GM12878 (cell line): Measurements from ENCODE around the gene FDPS. TPM values are rescaled to one million over a fixed set of nuclear protein-coding genes. Genes with fewer than 3 reads are reported as not detected.

Source experiments
- ATAC-seq: fragments of 200-7000 bp; cut with Tn5 transposase; 3 replicates; pipeline ENCODE4 v1.9.1; 2020; ENCODE audit warnings: mild to moderate bottlenecking, moderate library complexity
- BruUV-seq: library from RNA; stranded (reverse); fragments of 400-500 nt; replicated peaks from 2 replicates; lab custom pipeline; 2021; lab: Mats Ljungman, UMichigan
- CTCF ChIA-PET: fragments of 300-600 bp; sonication (Branson Sonifier 250); formaldehyde crosslinking; extraction: SDS; loops from one replicate; lab custom pipeline; 2021; ENCODE audit warnings: inconsistent platforms; lab: Yijun Ruan, JAX
- POLR2A ChIA-PET: fragments of 350-600 bp; formaldehyde crosslinking; extraction: SDS; loops from one replicate; lab custom pipeline; 2021; ENCODE audit warnings: inconsistent platforms; lab: Charles Lee
- RAD21 ChIA-PET: fragments of 300-600 bp; sonication (Branson Sonifier 250); formaldehyde crosslinking; loops from one replicate; lab custom pipeline; 2023; ENCODE audit warnings: antibody characterized with exemption; ENCODE audit not compliant: unreplicated experiment; lab: Charles Lee
- SMC1A ChIA-PET: fragments of 300-600 bp; sonication (Branson Sonifier 250); formaldehyde crosslinking; loops from one replicate; lab custom pipeline; 2023; ENCODE audit not compliant: unreplicated experiment, uncharacterized antibody; lab: Charles Lee
- DNase-seq: peaks from one replicate; pipeline ENCODE4 v3.0.0-alpha.2; 2011; ENCODE audit warnings: low read depth, low spot score
- FAIRE-seq: peaks from 3 replicates; lab custom pipeline; 2011; peaks lifted over from hg19 to GRCh38; lab: Jason Lieb, UNC
- H2AFZ ChIP-seq: 2 replicates; pipeline ENCODE4 v1.6.0; 2011; ENCODE audit warnings: low read depth, low read length, control low read depth; ENCODE audit not compliant: control insufficient read depth
- H3K27ac ChIP-seq: 2 replicates; pipeline ENCODE4 v1.5.1; 2011; ENCODE audit warnings: control low read depth; ENCODE audit not compliant: control insufficient read depth, insufficient read depth
- H3K27me3 ChIP-seq, 2 experiments: replicated peaks in 1 of 2; 2 replicates each; pipeline versions ENCODE4 v1.6.0 to v1.6.1; 2011; ENCODE audit warnings: low read length in 1 of 2; ENCODE audit not compliant: control insufficient read depth in 2 of 2, insufficient read depth in 2 of 2
- H3K36me3 ChIP-seq, 2 experiments: 2 replicates each; pipeline ENCODE4 v1.5.1; 2011; ENCODE audit warnings: low read length in 1 of 2; ENCODE audit not compliant: control insufficient read depth in 2 of 2, insufficient read depth in 2 of 2
- H3K4me1 ChIP-seq: 2 replicates; pipeline ENCODE4 v1.6.1; 2011; ENCODE audit warnings: mild to moderate bottlenecking, low read length, moderate library complexity, mixed read lengths; ENCODE audit not compliant: control insufficient read depth, insufficient read depth
- H3K4me2 ChIP-seq: 2 replicates; pipeline ENCODE4 v1.6.0; 2011; ENCODE audit warnings: control low read depth; ENCODE audit not compliant: control insufficient read depth, insufficient read depth
- H3K4me3 ChIP-seq: fragments of 200-600 bp; sonication (generic); 2 replicates; pipeline ENCODE4 v1.5.1; 2016
- H3K79me2 ChIP-seq: 2 replicates; pipeline ENCODE4 v1.6.0; 2011; ENCODE audit warnings: low read length; ENCODE audit not compliant: control insufficient read depth, insufficient read depth
- H3K9ac ChIP-seq: 2 replicates; pipeline ENCODE4 v1.8.0; 2011; ENCODE audit warnings: low read length, control low read depth, mixed read lengths; ENCODE audit not compliant: control insufficient read depth, insufficient read depth
- H3K9me3 ChIP-seq: replicated peaks from 3 replicates; pipeline ENCODE4 v1.5.1; 2011; ENCODE audit warnings: mild to moderate bottlenecking, low read length; ENCODE audit not compliant: control insufficient read depth, insufficient read depth
- H4K20me1 ChIP-seq: 2 replicates; pipeline ENCODE4 v1.6.0; 2011; ENCODE audit not compliant: control insufficient read depth, insufficient read depth
- HSF1 ChIP-seq: fragments of 150-350 bp; IDR thresholded peaks from 2 replicates; pipeline ENCODE4 v1.6.1; 2014; ENCODE audit warnings: mild to moderate bottlenecking, low read depth, low read length
- PAX8 ChIP-seq: fragments of 450-650 bp; IDR thresholded peaks from 2 replicates; pipeline ENCODE4 v1.6.1; 2017; ENCODE audit warnings: mild to moderate bottlenecking, moderate library complexity
- SPI1 ChIP-seq: IDR thresholded peaks from 2 replicates; pipeline ENCODE4 v1.6.1; 2011; ENCODE audit warnings: low read depth, mild to moderate bottlenecking, low read length, moderate library complexity, borderline replicate concordance; ENCODE audit not compliant: insufficient read depth
- WGBS: methylation state at CpG from one replicate; pipeline ENCODE4 v1.1.6; 2016; ENCODE audit warnings: low lambda C conversion rate; ENCODE audit not compliant: insufficient replicate concordance, insufficient coverage; ENCODE audit errors: missing lambda C conversion rate; 5-methylcytosine and 5-hydroxymethylcytosine counted together
- in situ Hi-C: fragments of 300-500 bp; cut with MboI; formaldehyde crosslinking; loops from 9 replicates; pipeline ENCODE4 v1.14.3; 2018; ENCODE audit warnings: mixed read lengths
- intact Hi-C: fragments of 100-400 bp; cut with micrococcal nuclease; formaldehyde crosslinking; loops from one replicate; pipeline ENCODE4 v1.14.2; 2022; ENCODE audit not compliant: unreplicated experiment
- polyA plus RNA-seq, 11 experiments: library from polyadenylated mRNA; depleted of rRNA in 4 of 11; unstranded in 6 of 11; stranded (reverse) in 5 of 11; fragments of >200 nt; fragmentation: Nextera tagmentation in 4 of 11; fragmentation: Illumina TruSeq in 1 of 11; extraction: Ambion mirVana in 4 of 11; extraction: Trizol in 1 of 11; gene quantifications; 1 replicate in 1 of 11; 2 replicates in 10 of 11; pipeline versions ENCODE4 v1.2.1 to v1.2.3, GENCODE V29; 2011 to 2016; ENCODE audit warnings: inconsistent platforms in 2 of 11, missing spikeins in 2 of 11, low read depth in 1 of 11
- total RNA-seq, 4 experiments: library from RNA; depleted of rRNA in 3 of 4; stranded (reverse); fragments of >200 nt in 3 of 4; fragmentation: Illumina TruSeq in 1 of 4; extraction: Trizol in 1 of 4; gene quantifications; 2 replicates each; pipeline versions ENCODE4 v1.2.1 to v1.2.3, GENCODE V29; 2013 to 2021

Gene FDPS
- total and polyA plus RNA-seq, 10 of the 15 experiments (the other 5 are each of a cell fraction or from before 2014, with no cell fraction given) = 405 to 1,156 (median 487) TPM

DNA sequence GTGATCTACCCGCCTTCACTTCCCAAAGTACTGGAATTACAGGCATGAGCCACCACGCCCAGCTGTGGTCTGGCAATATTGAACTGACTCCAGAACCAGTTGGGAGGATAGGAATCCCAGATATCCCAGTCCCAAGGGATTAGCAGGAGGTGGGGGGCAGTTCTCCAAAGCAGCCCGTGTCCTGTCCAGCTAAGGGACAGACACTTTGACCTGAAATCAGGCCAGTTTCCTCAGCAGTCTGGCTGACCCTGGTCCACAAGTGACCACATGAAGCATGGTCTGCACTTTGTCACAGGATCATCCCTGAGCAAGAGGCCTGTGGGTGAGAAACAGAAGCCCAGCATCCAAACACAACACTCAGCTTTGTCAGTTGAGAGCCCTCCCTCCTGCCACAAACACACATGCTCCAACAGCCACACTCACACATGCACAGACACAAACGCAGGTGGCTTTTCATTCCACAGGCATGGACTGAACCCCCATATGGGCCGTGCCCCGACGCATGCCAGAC, 2.7 kb upstream of the FDPS start:
- ChIA-PET RAD21 (interaction anchor here (1.0 to 4.8 kb wide), 5 partner anchors 13 to 81 kb away, joined by 3 to 44 read pairs (median 3); partner anchors contain the start of gene CLK2), POLR2A (interaction anchor here (0.6 to 4.4 kb wide), 6 partner anchors 10 to 577 kb away, joined by 3 to 41 read pairs (median 4); partner anchors contain the start of gene CLK2)
- Histone ChIP-seq H3K27me3 (no peaks in the 10 kb centered on the region), H3K27ac (no peak overlapping the region), H3K4me1 (peaks cover 10% of the 10 kb centered on the region), H3K79me2 (peaks cover 23% of the 10 kb centered on the region), H3K4me2 (no peak overlapping the region), H4K20me1 (no peaks in the 10 kb centered on the region), H3K36me3 (peaks cover 0 to 7% of the 10 kb centered on the region in 2 experiments; a peak in 2 of 4 replicates), H3K9me3 (no peaks in the 10 kb centered on the region), H3K4me3 (no peak overlapping the region)
- intact Hi-C loops (no loop called here), in situ Hi-C loops (no loop called here)
- ATAC-seq (no peak), FAIRE-seq (no peak)
- no TSS peak for BruUV-seq
- TF ChIP-seq PAX8 (no peak), HSF1 (no peak), SPI1 (no peak)
- TF ChIP-seq, all 136 proteins: peak for 0
- H2AFZ ChIP-seq = no peak overlapping the region
- ChIA-PET SMC1A (interaction anchor here (1.0 to 5.8 kb wide), 4 partner anchors 12 to 198 kb away, joined by 3 to 44 read pairs (median 4); no protein-coding TSS in a partner anchor), CTCF (interaction anchor here (0.6 to 5.3 kb wide), 4 partner anchors 16 to 64 kb away, joined by 3 to 74 read pairs (median 25); partner anchors contain the start of gene RUSC1)
- DNase-seq = no peak
- no peak overlapping the region for H3K9ac ChIP-seq
- 77% methylated on average over 7 of the region's 7 CpGs for WGBS
